T-helper 17 cell (primary cell): ENCODE results near the gene WWOX. TPM values are rescaled to one million over a fixed set of nuclear protein-coding genes. Genes with fewer than 3 reads are reported as not detected.

ENCODE experiments used
- ATAC-seq: fragments of 150-1000 bp; cut with Tn5 transposase; 2 replicates; pipeline ENCODE4 v1.10.0; 2021; ENCODE audit warnings: mild to moderate bottlenecking, moderate library complexity
- DNase-seq, 3 donors: peaks; one replicate each; pipeline versions ENCODE4 v3.0.0 to v3.0.0-alpha.2; 2020 to 2021
- H3K9me3 ChIP-seq: one replicate; pipeline ENCODE4 v1.7.0; 2013; ENCODE audit warnings: low read length, mild to moderate bottlenecking; ENCODE audit not compliant: control insufficient read depth, poor library complexity, severe bottlenecking
- H3K27ac Mint-ChIP-seq: one replicate; pipeline ENCODE4 v1.8.0; 2022; ENCODE audit warnings: mild to moderate bottlenecking, moderate library complexity, mixed read lengths
- H3K27me3 Mint-ChIP-seq: one replicate; pipeline ENCODE4 v1.8.0; 2022; ENCODE audit warnings: mixed read lengths
- H3K36me3 Mint-ChIP-seq: one replicate; pipeline ENCODE4 v1.8.0; 2022; ENCODE audit warnings: low read depth, mixed read lengths
- H3K4me1 Mint-ChIP-seq: one replicate; pipeline ENCODE4 v1.8.0; 2022; ENCODE audit warnings: mild to moderate bottlenecking, mixed read lengths
- H3K4me3 Mint-ChIP-seq: one replicate; pipeline ENCODE4 v1.8.0; 2022; ENCODE audit warnings: mild to moderate bottlenecking, moderate library complexity, mixed read lengths
- total RNA-seq, 4 donors: library from RNA in 2 of 4; stranded (reverse) in 2 of 4; gene quantifications; one replicate each; pipeline ENCODE4 v1.2.3 and lab custom pipeline; 2022 to 2026

Gene WWOX
- total RNA-seq, 2 donors from 2014 or later = 26.8 to 29.7 TPM

DNA sequence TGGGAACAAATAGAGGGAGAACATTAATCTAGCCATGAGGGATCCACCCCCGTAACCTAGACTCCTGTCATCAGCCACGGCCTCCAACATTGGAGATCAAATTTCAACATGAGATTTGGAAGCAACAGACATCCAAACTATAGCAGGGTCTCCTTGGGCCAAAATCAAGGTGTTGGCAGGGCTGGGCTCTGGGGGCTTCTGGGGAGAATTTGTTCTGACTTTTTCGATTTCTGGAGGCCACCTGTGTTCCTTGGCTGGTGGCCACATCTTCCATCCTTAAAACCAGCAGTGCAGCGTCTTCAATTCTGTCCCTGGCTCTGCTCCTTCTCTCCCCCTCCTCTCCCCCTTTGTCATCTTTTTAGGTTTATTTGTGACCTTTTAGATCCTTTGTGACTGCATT, 546.2 kb downstream of the WWOX start:
- H3K4me3 Mint-ChIP-seq = no peak overlapping the region
- ATAC-seq = no peak
- H3K27me3 Mint-ChIP-seq = no peaks in the 10 kb centered on the region
- H3K4me1 Mint-ChIP-seq = no peaks in the 10 kb centered on the region
- DNase-seq = no peak
- no peaks in the 10 kb centered on the region for H3K9me3 ChIP-seq
- H3K36me3 Mint-ChIP-seq = peaks cover 2% of the 10 kb centered on the region
- H3K27ac Mint-ChIP-seq = no peak overlapping the region

DNA sequence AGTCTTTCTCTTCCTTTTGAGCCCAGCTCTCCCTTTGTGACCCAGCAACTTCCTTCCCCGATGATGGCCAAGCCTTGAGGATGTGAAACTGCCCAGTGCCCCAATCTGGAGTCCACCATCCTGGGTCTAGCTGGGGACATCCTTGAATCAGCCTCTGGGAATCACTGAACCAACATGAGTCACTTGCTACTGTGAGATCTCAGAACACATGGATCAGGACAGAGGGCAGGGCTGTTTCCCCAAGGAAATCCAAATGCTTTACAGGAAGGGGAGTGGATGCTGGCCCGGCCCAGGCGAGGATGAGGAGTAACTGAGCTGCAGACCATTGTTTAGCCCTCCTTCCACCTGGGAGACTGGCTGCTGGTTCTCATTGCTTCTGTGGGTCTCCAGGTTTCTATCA, 547.6 kb downstream of the WWOX start:
- Mint-ChIP-seq H3K27ac (no peak overlapping the region), H3K27me3 (no peaks in the 10 kb centered on the region), H3K4me1 (no peaks in the 10 kb centered on the region), H3K36me3 (peaks cover 2% of the 10 kb centered on the region), H3K4me3 (no peak overlapping the region)
- H3K9me3 ChIP-seq = no peaks in the 10 kb centered on the region
- DNase-seq = no peak
- no peak for ATAC-seq

DNA sequence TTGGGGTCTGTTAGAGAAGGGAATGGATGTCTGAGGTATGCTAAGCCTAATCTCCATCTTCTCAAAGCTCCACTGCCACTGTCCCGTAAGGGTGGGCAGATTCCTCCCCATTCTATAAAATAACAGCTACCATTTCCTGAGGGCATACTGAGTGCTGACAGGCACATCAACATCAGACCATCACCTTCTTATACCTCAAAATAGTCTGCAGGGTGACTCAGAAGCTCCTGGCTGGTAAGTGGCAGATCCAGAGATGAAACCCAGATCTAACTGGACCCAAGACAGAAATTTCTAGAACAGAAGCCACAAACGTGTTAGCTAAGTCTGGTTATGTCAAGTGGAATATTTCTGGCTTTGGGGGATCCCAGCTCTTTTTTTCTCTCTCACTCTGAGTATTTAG, 548.0 kb downstream of the WWOX start:
- ATAC-seq (no peak), DNase-seq (no peak)
- H3K36me3 Mint-ChIP-seq = peaks cover 2% of the 10 kb centered on the region
- H3K4me1 Mint-ChIP-seq = no peaks in the 10 kb centered on the region
- no peak overlapping the region for H3K27ac Mint-ChIP-seq
- no peaks in the 10 kb centered on the region for H3K9me3 ChIP-seq
- no peak overlapping the region for H3K4me3 Mint-ChIP-seq
- H3K27me3 Mint-ChIP-seq = no peaks in the 10 kb centered on the region

GRCh38 chr16:78648517-78648916, 549.1 kb downstream of the WWOX start:
- ATAC-seq = no peak

GRCh38 chr16:78650339-78651074, 551.1 kb downstream of the WWOX start:
- H3K36me3 Mint-ChIP-seq = peaks cover 2% of the 10 kb centered on the region
- H3K27ac Mint-ChIP-seq = peak overlapping the region; percentile 5
- no peaks in the 10 kb centered on the region for H3K9me3 ChIP-seq
- H3K4me3 Mint-ChIP-seq = no peak overlapping the region
- ATAC-seq = no peak
- peaks cover 5% of the 10 kb centered on the region for H3K4me1 Mint-ChIP-seq
- H3K27me3 Mint-ChIP-seq = no peaks in the 10 kb centered on the region
- no peak for DNase-seq

More at GRCh38 chr16:78648517-78648916, 549.1 kb downstream of the WWOX start:
- H3K9me3 ChIP-seq = no peaks in the 10 kb centered on the region
- no peaks in the 10 kb centered on the region for H3K4me1 Mint-ChIP-seq
- peaks cover 2% of the 10 kb centered on the region for H3K36me3 Mint-ChIP-seq
- no peak overlapping the region for H3K27ac Mint-ChIP-seq
- no peak for DNase-seq
- no peaks in the 10 kb centered on the region for H3K27me3 Mint-ChIP-seq
- no peak overlapping the region for H3K4me3 Mint-ChIP-seq

DNA sequence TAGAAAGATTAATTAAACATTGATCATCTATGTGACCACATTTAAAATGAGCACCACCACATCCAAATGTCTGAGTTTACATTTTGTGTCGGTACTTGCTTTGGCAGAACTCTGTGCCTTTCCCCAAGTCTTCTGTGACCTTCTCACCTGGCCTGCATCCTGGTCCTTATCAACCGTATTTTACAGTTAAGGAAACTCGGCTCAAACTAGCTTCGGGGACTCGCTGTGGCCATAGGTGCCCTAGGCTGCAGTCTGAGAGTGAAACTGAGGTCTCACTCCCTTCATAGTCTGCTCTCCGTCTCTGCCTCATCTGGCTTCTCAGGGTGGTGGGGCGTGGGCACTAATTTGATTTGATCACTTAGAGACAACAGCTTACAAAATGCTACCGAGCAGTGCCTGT, 555.5 kb downstream of the WWOX start:
- H3K4me1 Mint-ChIP-seq = peaks cover 7% of the 10 kb centered on the region
- no peak overlapping the region for H3K4me3 Mint-ChIP-seq
- no peaks in the 10 kb centered on the region for H3K27me3 Mint-ChIP-seq
- H3K27ac Mint-ChIP-seq = no peak overlapping the region
- H3K36me3 Mint-ChIP-seq = no peaks in the 10 kb centered on the region
- DNase-seq (no peak), ATAC-seq (no peak)
- no peaks in the 10 kb centered on the region for H3K9me3 ChIP-seq

GRCh38 chr16:78655331-78656113, 556.1 kb downstream of the WWOX start:
- H3K27me3 Mint-ChIP-seq = no peaks in the 10 kb centered on the region
- H3K4me3 Mint-ChIP-seq = no peak overlapping the region
- no peak for ATAC-seq
- no peaks in the 10 kb centered on the region for H3K36me3 Mint-ChIP-seq
- H3K4me1 Mint-ChIP-seq = peaks cover 7% of the 10 kb centered on the region
- no peaks in the 10 kb centered on the region for H3K9me3 ChIP-seq
- no peak for DNase-seq
- no peak overlapping the region for H3K27ac Mint-ChIP-seq

- Mint-ChIP-seq H3K27ac (no peak overlapping the region), H3K27me3 (no peaks in the 10 kb centered on the region), H3K4me1 (peaks cover 7% of the 10 kb centered on the region), H3K4me3 (no peak overlapping the region), H3K36me3 (no peaks in the 10 kb centered on the region)
- ATAC-seq (no peak), DNase-seq (no peak)
- H3K9me3 ChIP-seq = no peaks in the 10 kb centered on the region
Observed at GRCh38 chr16:78656887-78657286, 557.4 kb downstream of the WWOX start.

- DNase-seq (no peak), ATAC-seq (no peak)
- H3K4me1 Mint-ChIP-seq = peaks cover 9% of the 10 kb centered on the region
- H3K27ac Mint-ChIP-seq = no peak overlapping the region
- H3K27me3 Mint-ChIP-seq = no peaks in the 10 kb centered on the region
- no peak overlapping the region for H3K4me3 Mint-ChIP-seq
- H3K9me3 ChIP-seq = no peaks in the 10 kb centered on the region
- peaks cover 2% of the 10 kb centered on the region for H3K36me3 Mint-ChIP-seq
Observed at GRCh38 chr16:78659216-78659615, 559.8 kb downstream of the WWOX start.

DNA sequence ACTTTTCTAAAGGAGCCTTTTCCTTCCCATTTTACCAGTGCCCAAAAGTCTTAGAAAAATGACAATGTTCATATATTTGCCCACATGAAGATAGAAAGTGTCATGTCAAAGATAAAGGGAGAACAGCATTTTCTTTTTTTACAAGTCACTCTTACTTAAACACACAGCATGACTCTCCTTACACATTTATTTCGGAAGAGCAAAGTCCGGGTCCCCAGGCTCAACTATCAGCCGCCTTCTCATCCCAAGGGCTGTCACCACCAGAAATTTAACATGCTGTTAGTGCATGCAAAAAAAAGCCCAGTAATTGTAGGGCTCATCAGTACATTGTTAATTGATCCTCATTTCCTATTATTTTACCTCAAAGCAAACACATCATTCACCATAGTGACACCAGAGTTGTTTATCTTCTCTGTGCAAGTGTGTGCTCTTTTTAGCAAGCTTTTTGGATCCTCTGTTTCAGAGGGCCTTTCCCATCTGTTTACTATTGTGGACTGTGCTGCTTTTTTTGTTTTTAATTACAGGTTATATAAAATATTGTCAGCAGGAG, 560.3 kb downstream of the WWOX start:
- ATAC-seq (no peak), DNase-seq (no peak)
- Mint-ChIP-seq H3K27ac (no peak overlapping the region), H3K36me3 (peaks cover 2% of the 10 kb centered on the region), H3K4me1 (peaks cover 7% of the 10 kb centered on the region), H3K27me3 (no peaks in the 10 kb centered on the region), H3K4me3 (no peak overlapping the region)
- no peaks in the 10 kb centered on the region for H3K9me3 ChIP-seq

GRCh38 chr16:78660795-78661194, 561.3 kb downstream of the WWOX start:
- H3K27ac Mint-ChIP-seq = no peak overlapping the region
- no peak for DNase-seq
- no peaks in the 10 kb centered on the region for H3K27me3 Mint-ChIP-seq
- H3K4me1 Mint-ChIP-seq = peaks cover 4% of the 10 kb centered on the region
- no peak for ATAC-seq
- no peak overlapping the region for H3K4me3 Mint-ChIP-seq
- no peaks in the 10 kb centered on the region for H3K9me3 ChIP-seq
- H3K36me3 Mint-ChIP-seq = peaks cover 2% of the 10 kb centered on the region

- Mint-ChIP-seq H3K4me3 (no peak overlapping the region), H3K27me3 (no peaks in the 10 kb centered on the region), H3K4me1 (peaks cover 11% of the 10 kb centered on the region), H3K36me3 (peaks cover 6% of the 10 kb centered on the region), H3K27ac (peak overlapping the region; percentile 42)
- no peak for ATAC-seq
- DNase-seq = no peak
- H3K9me3 ChIP-seq = no peaks in the 10 kb centered on the region
Observed at GRCh38 chr16:78663690-78664089, 564.2 kb downstream of the WWOX start.

- no peak overlapping the region for H3K27ac Mint-ChIP-seq
- H3K9me3 ChIP-seq = no peaks in the 10 kb centered on the region
- H3K27me3 Mint-ChIP-seq = no peaks in the 10 kb centered on the region
- H3K4me1 Mint-ChIP-seq = peaks cover 10% of the 10 kb centered on the region
- peaks cover 6% of the 10 kb centered on the region for H3K36me3 Mint-ChIP-seq
- DNase-seq (no peak), ATAC-seq (no peak)
- no peak overlapping the region for H3K4me3 Mint-ChIP-seq
Observed at GRCh38 chr16:78664811-78665772, 565.6 kb downstream of the WWOX start.
